ENCODE measurements around the gene HIF1AN.
A peak's percentile ranks its signal among the peaks of the same experiment; 100 is the strongest.

Gene HIF1AN

DNA sequence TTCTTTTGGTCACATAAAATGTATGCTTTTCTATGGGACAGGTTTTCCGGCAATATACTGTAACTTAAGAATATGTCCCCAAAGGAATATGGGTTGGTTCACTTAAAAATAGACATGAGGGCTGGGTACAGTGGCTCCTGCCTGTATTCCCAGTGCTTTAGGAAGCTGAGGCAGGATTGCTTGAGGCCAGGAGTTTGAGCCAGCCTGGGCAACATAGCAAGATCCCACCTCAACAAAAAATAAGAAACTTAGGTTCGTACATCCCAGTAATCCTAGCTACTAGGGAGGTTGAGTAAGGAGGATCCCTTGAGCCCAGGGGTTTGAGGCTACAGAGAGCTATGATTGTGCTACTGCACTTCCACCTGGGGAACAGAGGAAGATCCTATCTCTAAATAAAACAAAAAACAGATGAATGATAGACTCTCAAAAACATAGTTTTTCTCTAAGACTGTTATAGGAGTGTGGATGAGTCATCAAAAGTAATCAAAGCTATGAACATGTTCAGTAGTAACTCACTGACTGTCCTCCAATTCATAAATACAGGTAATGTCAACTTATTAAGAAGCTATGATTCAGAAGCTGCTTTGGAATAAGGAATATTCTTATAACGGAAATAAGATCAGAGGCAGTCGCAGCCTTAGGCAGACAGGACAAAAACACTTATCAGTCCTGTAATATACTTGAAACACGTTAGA, 13.5 kb upstream of the HIF1AN start:
- no peak for DNase-seq (ENCODE audit: low read depth, low spot score)

DNA sequence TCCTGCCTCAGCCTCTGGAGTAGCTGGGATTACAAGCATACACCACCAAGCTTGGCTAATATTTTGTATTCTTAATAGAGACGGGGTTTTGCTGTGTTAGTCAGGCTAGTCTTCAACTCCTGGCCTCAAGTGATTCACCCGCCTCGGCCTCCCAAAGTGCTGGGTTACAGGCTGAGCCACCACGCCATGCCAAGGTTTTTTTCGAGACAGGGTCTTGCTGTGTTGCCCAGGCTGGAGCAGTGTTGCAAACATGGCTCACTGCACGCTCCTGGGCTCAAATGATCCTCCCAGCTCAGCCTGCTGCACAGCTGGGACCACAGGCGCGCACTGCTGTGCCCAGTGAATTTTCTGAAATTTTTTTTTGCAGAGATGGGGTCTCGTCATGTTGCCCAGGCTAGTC, 12.8 kb upstream of the HIF1AN start:
- DNase-seq (ENCODE audit: low read depth, low spot score), result no peak

DNA sequence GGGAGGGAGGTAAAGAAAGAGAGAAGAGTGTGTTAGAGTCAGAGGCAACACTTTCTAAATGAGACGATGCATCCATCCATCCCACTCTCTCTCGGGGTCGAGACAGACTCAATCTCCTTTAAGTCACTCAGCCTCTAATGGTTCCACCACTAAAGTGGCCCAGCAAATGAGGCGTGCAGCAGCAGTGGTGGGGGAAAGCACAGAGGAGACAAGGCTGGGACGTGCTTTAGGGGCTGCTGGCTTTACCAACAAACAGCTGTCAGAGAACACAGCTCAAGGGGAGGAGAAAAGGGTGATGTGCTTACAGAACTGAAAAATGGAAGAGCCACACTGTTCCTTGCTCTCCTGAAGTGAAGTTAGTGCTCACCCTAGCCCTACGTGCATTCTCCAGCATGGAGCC, 11.5 kb upstream of the HIF1AN start:
- DNase-seq (ENCODE audit: low read depth, low spot score), result no peak

DNA sequence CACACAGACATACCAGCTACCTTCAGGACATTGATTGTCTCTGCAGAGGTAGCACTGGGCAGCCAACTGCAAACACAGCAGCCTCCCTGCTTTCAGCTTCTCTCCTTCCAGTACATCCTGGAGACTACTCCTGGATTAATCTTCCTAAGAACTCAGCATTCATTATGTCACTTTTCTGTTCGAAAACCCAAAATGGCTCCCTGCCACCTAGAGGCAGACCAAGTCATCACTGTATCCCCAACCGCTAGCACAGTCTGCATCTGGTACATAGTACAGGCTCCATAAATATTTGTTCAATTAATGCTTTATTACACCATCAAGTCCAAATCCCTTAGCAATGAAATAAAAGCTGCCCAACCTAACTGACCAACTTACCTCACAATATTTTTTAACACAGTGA, 11.1 kb upstream of the HIF1AN start:
- DNase-seq (ENCODE audit: low read depth, low spot score), result no peak

DNA sequence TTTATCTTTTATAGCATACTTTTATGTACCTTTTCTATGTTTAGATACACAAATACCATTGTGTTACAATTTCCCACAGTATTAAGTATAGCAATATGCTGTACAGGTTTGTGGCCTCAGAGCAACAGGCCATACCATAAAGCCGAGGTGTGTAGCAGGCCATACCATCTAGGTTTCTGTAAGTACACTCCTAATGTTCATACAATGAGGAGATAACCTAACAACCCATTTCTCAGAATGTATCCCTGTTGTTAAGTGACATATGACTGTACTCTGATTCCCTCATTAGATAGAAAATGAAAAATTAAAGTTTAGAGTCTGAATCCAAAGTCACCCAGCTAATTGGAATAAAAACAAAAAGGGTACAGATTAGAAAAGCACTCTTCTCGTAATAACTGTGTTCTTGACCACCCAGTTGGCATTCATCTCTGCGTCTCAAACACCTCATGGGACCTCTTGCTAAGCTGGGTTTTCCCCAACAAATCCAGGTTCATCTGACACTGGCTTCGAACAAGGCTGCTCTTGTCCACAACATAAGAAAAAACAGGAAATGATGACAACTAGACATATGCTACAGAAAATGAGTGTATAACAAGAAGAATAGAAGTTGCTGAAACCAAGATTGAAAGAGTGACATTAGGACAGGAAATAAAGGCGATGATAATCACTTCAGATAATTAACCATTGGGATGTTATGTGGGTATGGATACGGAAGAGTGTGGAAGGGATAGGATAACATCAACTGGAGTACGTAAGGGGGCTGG, 7.4 kb upstream of the HIF1AN start:
- DNase-seq (ENCODE audit: low read depth, low spot score), result no peak

DNA sequence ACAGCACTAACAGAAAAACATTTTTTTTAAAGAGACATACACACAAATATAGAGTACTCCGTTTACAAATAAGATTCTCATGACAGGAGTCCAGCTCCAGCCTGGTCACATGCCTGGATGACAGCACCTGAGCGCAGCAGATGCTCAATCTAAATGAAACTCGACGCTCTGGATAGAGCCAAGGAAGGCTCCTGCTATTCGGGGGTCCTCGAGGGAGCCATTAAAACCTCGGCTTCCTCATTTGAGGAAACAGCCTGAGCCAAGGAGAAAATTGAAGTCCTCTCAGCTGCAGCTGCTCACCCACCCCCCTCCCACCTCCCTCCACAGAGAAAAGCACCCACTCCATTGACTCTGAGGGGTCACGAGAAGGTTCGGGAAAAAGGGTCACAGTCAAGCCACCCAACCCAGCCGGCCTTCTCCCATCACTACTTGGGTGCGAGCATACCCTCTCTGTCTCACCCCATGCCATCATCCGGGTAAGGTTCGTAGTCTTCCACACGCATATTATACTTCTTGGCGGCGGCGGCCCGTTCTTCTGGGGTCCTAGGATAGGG, 6.7 kb upstream of the HIF1AN start:
- no peak for DNase-seq (ENCODE audit: low read depth, low spot score)

DNA sequence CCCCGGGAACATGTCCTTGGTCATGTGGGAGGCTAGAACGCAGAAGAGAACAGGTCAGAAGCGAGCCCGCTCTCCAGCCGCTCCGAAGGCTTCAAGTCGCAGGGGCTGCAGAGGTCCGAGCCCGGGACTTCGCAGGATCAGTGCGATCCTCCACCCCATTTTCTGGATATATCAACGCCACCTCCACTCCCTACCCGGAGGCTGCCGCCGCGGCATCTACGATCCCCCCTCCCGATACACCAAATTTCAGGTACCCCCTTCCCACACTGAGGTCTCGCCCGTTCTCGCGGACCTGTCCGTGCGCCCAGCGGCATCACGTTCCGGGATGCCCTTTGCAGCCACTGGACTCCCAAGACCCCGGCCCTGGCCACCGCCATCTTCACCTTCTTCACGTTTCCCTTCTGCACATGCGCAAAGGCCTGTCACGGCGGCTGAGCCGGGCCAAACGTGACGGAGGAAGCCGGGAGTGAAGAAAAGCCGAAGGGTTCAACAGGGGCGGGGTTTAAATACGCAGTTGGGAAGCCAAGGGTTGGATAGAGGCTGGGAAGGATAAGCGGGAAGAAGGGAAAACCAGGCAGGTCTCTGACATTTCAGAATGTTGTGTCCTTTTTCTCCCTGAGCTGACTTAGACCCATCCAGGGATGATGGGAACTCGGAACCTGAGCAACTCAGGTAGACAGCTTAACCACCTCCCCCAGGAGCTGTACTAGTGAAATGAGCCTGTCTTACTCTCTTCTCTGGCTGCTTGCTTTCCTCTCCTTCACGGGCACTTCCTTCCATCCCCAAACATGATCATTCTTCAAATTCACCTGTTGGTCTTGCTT, 6.1 kb upstream of the HIF1AN start, which contains the start of gene NDUFB8:
TSS of gene NDUFB8 (minus strand) at position 397 of the 824 bp plus-strand sequence. CDS start at position 377, 20 bp downstream.
- DNase-seq (ENCODE audit: low read depth, low spot score), result peak; percentile 63

DNA sequence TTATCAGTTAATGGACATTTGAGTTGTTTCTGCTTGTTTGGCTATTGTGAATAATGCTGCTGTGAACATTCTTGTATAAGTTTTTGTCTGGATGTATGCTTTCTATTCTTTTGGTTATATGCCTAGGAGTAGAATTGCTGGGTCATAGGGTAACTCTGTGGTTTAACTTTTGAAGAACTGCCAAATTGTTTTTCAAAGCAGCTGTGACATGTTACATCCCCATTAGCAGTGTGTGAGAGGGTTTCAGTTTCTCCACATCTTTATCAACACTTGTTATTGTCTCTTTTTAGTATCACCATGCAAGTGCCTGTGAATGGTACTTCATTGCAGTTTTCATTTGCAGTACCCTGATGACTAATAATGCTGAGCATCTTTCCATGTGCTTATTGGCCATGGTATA, 4.0 kb upstream of the HIF1AN start:
- DNase-seq (ENCODE audit: low read depth, low spot score), result no peak

DNA sequence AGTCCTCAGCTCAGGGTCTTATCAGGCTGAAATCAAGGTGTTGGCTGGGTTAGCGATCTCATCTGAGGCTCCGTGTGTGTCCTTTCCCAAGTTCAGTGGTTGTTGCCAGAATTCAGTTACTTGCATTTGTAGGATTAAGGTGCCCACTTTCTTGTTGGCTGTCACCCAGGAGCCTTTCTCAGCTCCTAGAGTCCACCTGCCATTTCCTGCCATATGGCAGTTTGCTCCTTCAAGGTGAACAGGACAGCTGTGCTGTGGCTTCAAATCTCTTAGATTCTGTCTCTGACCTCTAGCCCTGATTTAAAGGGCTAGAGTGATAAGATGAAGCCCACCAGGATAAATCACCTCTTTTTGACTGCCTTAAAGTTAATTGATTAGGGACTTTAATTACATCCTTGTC, 1.0 kb upstream of the HIF1AN start:
- no peak for DNase-seq (ENCODE audit: low read depth, low spot score)

DNA sequence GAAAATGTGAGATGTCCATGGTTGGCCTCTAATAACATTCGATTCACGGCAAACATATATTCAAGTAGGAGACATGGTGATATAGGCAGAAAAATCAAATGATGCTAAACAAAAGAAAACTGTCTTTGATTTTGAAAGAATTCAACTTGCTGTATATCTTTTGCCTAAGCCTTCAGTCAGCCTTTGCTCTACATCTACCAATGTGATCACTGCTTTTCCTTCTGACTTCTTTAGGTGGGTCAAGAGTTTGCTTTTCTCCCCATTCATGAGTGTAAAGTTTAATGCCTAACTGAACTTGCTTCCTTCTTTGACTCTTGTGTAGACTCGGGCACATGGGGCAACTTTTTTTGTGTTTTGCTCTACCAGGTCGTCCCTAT, 417 bp upstream of the HIF1AN start:
- no peak for DNase-seq (ENCODE audit: low read depth, low spot score)

DNA sequence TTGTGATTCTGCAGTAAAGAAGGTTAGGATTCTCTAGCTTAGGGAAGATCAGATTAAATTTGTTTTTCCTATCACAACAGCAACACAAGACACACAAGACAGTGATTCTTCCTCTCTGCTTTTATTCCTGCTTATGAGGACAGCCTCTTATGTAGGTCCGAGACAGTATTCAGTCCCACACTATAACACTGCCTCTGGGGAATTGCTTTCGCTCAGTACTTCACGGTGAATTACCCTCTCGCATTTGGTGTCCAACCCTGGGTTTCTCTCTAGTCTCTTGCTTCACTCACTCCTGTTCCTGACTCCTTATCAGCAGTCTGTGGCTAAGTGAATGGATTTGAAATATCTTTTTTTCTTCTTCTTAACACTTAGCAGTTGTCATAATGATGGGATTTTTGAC, 1.7 kb downstream of the HIF1AN start:
- DNase-seq (ENCODE audit: low read depth, low spot score), result no peak

DNA sequence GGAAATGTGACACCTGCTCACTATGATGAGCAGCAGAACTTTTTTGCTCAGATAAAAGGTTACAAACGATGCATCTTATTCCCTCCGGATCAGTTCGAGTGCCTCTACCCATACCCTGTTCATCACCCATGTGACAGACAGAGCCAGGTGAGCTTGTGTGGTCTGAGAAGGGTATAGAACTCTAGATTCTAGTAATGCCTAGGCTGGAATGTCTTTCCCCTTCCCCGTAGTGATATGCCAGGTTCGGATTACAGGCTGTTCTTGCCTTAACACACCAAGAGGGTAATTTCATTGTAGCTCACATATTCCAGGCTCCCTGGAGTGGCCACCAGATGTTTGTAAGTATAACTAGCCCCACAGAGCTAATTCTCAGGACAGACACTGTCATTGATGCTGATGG, 9.2 kb downstream of the HIF1AN start:
- no peak for DNase-seq (ENCODE audit: low read depth, low spot score)

DNA sequence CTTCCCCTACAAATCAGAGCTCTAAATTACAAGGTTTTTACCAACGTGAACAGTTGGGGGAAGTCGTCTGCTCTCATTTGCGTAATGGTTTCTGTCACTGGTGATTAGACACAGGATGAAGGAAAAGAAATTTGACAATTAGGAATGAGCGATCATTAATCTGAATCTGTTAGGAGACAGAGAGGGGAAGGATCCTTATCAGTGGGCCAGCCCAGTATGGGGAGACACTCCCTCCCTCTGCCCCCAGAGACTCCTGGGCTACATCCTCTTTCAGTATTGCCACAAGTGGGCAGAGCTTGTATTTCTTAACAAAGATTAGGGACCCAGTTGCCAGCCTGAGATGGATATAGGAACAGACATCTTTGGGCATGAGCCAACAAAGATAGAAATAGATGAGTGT, 15.5 kb downstream of the HIF1AN start:
- no peak for DNase-seq (ENCODE audit: low read depth, low spot score)

DNA sequence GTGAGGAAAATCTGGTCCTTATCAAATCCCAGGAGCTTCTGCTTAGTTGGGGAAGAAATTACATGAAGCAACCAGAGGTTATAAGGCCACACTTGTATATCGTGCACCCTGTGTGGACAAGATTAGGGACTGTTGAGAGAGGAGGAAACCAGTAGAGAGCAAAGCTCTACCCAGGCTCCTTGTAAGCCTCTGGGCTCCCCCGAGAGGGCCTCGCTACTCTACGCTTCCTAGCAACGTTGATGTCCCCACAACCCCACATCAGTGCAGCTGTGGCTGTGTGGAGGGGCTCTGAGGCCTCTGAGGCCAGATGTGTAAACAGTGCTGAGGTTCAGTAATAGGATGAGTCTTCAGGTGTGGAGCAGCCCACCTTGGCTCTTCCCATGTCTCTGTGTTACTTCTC, 16.0 kb downstream of the HIF1AN start:
- no peak for DNase-seq (ENCODE audit: low read depth, low spot score)

DNA sequence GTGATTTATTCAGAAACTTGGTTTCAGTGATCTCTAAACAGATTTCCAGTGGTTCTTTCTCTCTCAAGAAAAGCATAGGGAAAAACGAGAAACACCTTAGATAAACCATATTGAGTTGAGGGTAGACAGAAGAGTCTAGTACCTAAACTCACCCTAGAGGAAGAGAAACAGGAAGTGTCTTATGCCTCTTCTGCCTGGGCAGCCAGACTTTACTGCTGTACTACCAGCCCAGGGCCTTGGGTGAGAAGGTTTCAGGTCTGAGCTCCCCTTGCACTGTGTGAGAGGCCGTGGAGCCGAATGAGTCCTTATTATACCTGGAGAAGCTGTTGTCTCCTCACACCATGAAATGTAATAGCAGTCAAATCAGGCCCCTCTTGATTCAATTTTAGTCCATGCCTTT, 18.2 kb downstream of the HIF1AN start:
- DNase-seq (ENCODE audit: low read depth, low spot score), result no peak

DNA sequence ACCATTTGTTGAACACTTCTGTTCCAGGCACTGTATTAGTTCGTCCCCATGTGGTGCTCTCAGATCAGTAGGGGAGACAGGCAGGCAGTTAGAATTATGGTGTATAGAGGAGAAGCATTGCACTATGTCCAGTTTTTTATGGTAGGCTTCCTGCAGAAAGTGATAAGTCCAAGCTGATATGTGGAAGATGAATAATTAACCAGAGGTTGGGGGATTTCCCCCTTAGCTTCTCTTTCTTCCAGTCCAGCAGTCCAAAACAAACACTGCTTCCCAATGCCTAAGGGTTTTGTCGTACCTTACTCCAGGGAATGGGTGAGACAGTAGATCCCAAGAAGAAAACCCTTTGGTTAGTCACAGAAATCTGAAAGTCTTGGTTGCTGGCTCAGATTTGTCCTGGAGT, 19.2 kb downstream of the HIF1AN start:
- DNase-seq (ENCODE audit: low read depth, low spot score), result no peak

DNA sequence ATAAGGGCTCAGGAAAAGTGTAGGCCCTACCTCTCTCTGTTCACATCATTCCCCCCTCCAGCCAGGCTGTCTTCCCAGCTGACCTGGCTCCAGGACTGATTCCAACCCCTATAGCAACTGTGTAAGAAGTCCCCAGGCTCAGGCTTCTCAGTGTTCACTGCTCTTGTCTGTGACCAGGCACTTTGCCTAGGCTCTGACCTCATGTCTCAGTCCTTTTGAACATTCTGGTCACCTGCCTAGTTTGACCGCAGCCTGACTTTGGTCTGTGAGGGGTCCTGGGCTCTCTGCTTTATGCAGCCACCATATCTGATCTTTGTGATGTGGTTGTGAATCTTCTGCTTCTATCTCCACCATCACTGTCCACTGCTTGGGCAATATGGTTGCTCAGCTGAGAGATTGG, 24.5 kb downstream of the HIF1AN start:
- no peak for DNase-seq (ENCODE audit: low read depth, low spot score)

DNA sequence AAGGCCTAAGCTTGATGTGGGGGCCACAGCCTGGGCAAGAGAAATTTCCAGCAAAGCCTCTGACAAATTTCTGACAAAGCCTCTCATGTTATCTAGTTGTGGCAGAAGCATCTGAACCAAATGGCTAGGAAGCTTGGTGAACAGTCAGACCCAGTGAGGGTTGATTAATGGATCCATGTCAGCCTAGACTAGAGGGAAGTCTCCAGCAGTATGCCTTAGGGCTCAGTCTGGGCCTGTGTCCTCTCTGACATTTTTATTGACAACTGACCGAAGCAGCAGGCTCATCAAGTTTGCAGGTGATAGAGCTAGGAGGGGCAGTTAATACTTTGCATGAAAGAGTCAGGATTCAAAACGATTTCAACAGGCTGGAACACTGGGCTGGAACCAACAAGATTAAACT, 25.3 kb downstream of the HIF1AN start:
- no peak for DNase-seq (ENCODE audit: low read depth, low spot score)

DNA sequence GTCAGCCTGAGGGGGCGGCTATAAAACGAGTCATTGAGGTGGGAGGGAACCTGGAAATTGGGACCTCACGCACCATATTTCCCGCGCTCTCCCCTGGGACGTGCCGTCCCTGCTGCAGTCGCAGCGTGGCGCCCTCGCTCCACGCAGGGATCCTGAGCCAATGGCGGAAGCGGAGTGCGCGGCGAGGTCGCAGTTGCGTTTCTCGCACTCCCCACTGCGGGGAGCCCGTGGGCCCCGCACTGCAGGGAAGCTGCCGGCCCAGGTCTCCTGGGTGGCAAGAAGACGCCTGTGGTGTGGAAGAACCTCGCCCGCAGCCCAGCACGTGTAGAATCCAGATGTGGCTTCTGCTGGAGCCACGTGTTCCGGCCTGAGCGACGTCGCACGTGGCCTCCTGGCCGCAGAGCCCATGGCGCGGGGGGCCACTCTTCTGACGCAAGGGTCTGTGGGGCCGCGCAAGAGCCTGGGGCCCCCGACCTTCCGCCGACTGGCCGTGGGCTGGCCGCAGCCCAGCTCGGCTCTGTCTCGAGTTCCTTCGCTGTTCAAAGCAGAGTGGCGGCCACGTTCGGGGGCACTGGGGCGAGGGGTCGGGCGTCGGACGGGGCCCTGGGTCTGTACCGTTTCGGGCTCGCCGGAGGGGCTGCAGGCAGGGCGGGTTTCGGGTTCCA, 26.4 kb downstream of the HIF1AN start:
- peak; percentile 54 for DNase-seq (ENCODE audit: low read depth, low spot score)

DNA sequence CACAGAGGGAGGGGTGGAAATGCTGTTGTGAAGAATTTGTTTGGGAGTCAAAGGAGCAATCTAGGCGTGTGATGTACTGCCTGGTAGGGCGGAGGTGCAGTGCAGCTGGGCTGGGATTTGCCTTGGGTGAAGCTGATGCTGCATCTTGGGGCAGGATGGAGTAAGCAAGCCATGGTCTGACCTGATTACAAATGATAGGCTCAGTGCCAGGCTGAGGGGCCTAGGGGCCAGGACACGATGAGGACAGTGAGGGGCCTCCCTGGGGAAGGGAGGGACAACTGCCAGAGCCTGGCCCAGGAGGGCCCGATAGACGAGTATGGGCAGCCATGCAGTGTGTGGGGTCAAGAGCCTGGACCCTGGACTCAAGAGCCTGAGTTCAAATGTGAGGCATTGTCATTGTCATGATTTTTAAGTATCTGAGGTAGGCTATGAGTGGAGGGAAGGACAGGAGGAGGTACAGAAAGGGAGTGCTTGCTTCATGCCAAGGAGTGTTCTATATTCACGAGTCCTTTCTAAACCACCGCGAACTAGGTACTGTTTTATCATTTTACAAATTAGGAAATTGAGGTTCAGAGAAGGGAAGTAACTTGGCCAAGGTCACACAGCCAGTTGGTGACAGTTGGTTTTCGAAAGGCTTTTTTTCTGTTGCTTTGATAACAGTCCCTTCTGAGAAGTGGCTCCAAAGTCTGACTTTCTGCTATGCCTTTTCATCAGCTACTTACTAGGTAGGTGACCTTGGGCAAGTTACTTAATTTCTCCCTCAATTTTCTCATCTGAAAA, 29.7 kb downstream of the HIF1AN start:
- DNase-seq (ENCODE audit: low read depth, low spot score), result no peak

DNA sequence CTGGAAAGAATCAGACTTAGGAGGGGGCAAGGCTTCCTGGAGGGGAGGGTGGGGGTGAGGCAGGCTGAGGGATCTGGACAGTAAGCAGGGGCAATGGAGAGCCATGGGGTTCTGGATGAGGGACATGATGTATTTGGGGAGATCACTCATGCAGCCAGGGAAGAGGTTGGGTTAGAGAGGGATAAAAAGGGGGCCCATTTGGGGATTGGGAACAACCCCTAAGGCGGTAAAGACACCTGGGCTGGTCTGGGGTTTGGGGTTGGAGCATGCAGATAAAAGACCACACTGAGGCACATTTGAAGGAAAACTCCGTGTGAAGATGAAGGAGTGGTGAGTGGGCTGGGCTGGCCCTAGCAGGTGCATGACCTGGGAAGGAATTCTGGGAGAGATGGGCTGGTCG, 30.8 kb downstream of the HIF1AN start:
- no peak for DNase-seq (ENCODE audit: low read depth, low spot score)
